A549 (cell line): ENCODE measurements around the gene ATAT1. TPM values are rescaled to one million over a fixed set of nuclear protein-coding genes. Genes with fewer than 3 reads are reported as not detected.

Experiments
- ATAC-seq, 2 experiments: fragments of 200-7000 bp in 1 of 2; fragments of >200 bp in 1 of 2; cut with Nextera tagmentation in 1 of 2; cut with Tn5 transposase in 1 of 2; 3 replicates each; pipeline versions ENCODE4 v1.8.0 to v1.9.1; 2018 to 2020; ENCODE audit warnings: mild to moderate bottlenecking in 1 of 2, moderate library complexity in 1 of 2
- CTCF ChIA-PET: fragments of 300-600 bp; sonication (Branson Sonifier 250); formaldehyde crosslinking; extraction: SDS; loops from one replicate; lab custom pipeline; 2021; ENCODE audit warnings: antibody characterized with exemption, inconsistent platforms; lab: Yijun Ruan, JAX
- POLR2A ChIA-PET: fragments of 350-600 bp; formaldehyde crosslinking; extraction: SDS; loops from one replicate; lab custom pipeline; 2021; ENCODE audit warnings: antibody characterized with exemption, inconsistent platforms; lab: Yijun Ruan, JAX
- DNase-seq, 2 experiments: peaks; one replicate each; pipeline versions ENCODE4 v3.0.0 to v3.0.0-alpha.2; 2011 to 2016; ENCODE audit warnings: low read depth in 1 of 2, low spot score in 1 of 2
- FAIRE-seq: peaks from 2 replicates; lab custom pipeline; 2011; peaks lifted over from hg19 to GRCh38; lab: Jason Lieb, UNC
- H3K27ac ChIP-seq, 2 experiments: fragments of >200 bp; sonication (Bioruptor Twin); formaldehyde crosslinking; 3 replicates each; pipeline ENCODE4 v1.5.1; 2016 to 2017
- H3K4me1 ChIP-seq: fragments of >200 bp; sonication (Bioruptor Twin); formaldehyde crosslinking; 3 replicates; pipeline ENCODE4 v1.6.1; 2016
- H3K4me2 ChIP-seq: fragments of >200 bp; sonication (Bioruptor Twin); formaldehyde crosslinking; 3 replicates; pipeline ENCODE4 v1.6.1; 2016
- H3K4me3 ChIP-seq: fragments of >200 bp; sonication (Bioruptor Twin); formaldehyde crosslinking; 3 replicates; pipeline ENCODE4 v1.5.1; 2016
- H3K9me3 ChIP-seq: fragments of >200 bp; sonication (Bioruptor Twin); formaldehyde crosslinking; 3 replicates; pipeline ENCODE4 v1.6.1; 2016
- CBX8 ChIP-seq: fragments of 200-600 bp; sonication (generic); IDR thresholded peaks from 2 replicates; pipeline ENCODE4 v1.6.1; 2016
- E2F6 ChIP-seq: IDR thresholded peaks from 2 replicates; pipeline ENCODE4 v1.6.1; 2012; ENCODE audit warnings: low read depth, borderline replicate concordance
- EHMT2 ChIP-seq: fragments of 200-600 bp; sonication (generic); IDR thresholded peaks from 2 replicates; pipeline ENCODE4 v1.6.1; 2016; ENCODE audit warnings: antibody characterized with exemption, low read depth, mild to moderate bottlenecking, moderate library complexity
- FOSL2 ChIP-seq, 2 experiments: fragments of 450-650 bp in 1 of 2; fragments of >200 bp in 1 of 2; sonication (Bioruptor Twin) in 1 of 2; formaldehyde crosslinking; IDR thresholded peaks; 2 replicates each; pipeline versions ENCODE4 v1.5.0 to v1.6.1; 2016 to 2020; ENCODE audit warnings: mild to moderate bottlenecking in 1 of 2, moderate library complexity in 1 of 2
- FOXS1 ChIP-seq: fragments of 250-450 bp; sonication (Bioruptor Pico); IDR thresholded peaks from 2 replicates; pipeline ENCODE4 v1.5.0; 2020; ENCODE audit warnings: mild to moderate bottlenecking, moderate library complexity
- HEYL ChIP-seq: fragments of 250-450 bp; sonication (Bioruptor Pico); IDR thresholded peaks from 2 replicates; pipeline ENCODE4 v1.8.0; 2021; ENCODE audit warnings: mild to moderate bottlenecking, moderate library complexity
- KDM1A ChIP-seq: fragments of 200-600 bp; sonication (generic); IDR thresholded peaks from 2 replicates; pipeline ENCODE4 v1.6.1; 2016; ENCODE audit warnings: low read depth, mild to moderate bottlenecking
- MYC ChIP-seq: IDR thresholded peaks from 2 replicates; pipeline ENCODE4 v1.6.1; 2012; ENCODE audit warnings: mild to moderate bottlenecking, inconsistent platforms, low read length, improper control_type of control experiment, borderline replicate concordance
- NFE2L2 ChIP-seq: fragments of 150-350 bp; conservative IDR thresholded peaks from 2 replicates; pipeline ENCODE4 v1.6.1; 2014; ENCODE audit warnings: low read length
- POLR2A ChIP-seq: IDR thresholded peaks from 2 replicates; pipeline ENCODE4 v1.6.1; 2012; ENCODE audit warnings: mild to moderate bottlenecking, low read length
- RAD21 ChIP-seq, 2 experiments: fragments of >200 bp in 1 of 2; sonication (Bioruptor Twin) in 1 of 2; formaldehyde crosslinking in 1 of 2; IDR thresholded peaks in 1 of 2; conservative IDR thresholded peaks in 1 of 2; 2 replicates in 1 of 2; 3 replicates in 1 of 2; pipeline ENCODE4 v1.6.1; 2012 to 2018; ENCODE audit warnings: inconsistent platforms in 1 of 2
- REST ChIP-seq: fragments of 200-600 bp; sonication (generic); IDR thresholded peaks from 2 replicates; pipeline ENCODE4 v1.6.1; 2016; ENCODE audit warnings: antibody characterized with exemption, mild to moderate bottlenecking, moderate library complexity
- SMC3 ChIP-seq: fragments of >200 bp; sonication (Bioruptor Twin); formaldehyde crosslinking; IDR thresholded peaks from 3 replicates; pipeline ENCODE4 v1.6.1; 2018; ENCODE audit warnings: inconsistent platforms
- SREBF2 ChIP-seq: fragments of 450-650 bp; IDR thresholded peaks from 2 replicates; pipeline ENCODE4 v1.6.1; 2014; ENCODE audit warnings: mild to moderate bottlenecking, moderate library complexity
- TFCP2L1 ChIP-seq: fragments of 250-450 bp; sonication (Bioruptor Pico); IDR thresholded peaks from 2 replicates; pipeline ENCODE4 v1.5.0; 2021; ENCODE audit warnings: mild to moderate bottlenecking
- ZSCAN20 ChIP-seq: fragments of 250-450 bp; sonication (Bioruptor Pico); IDR thresholded peaks from 2 replicates; pipeline ENCODE4 v1.8.0; 2022; ENCODE audit warnings: mild to moderate bottlenecking, moderate library complexity
- WGBS: methylation state at CpG from one replicate; pipeline ENCODE4 v1.1.6; 2017; ENCODE audit errors: missing lambda C conversion rate; 5-methylcytosine and 5-hydroxymethylcytosine counted together
- polyA plus RNA-seq, 4 experiments: library from polyadenylated mRNA; depleted of rRNA in 3 of 4; stranded (reverse); fragments of >200 nt; fragmentation: RNase III in 1 of 4; extraction: RNeasy Plus Mini Kit Qiagen cat#74134 plus additional on column Dnase treatment in 1 of 4; gene quantifications; 2 replicates in 3 of 4; 3 replicates in 1 of 4; pipeline ENCODE4 v1.2.3, GENCODE V29; 2011 to 2017

The ATAT1 gene
- polyA plus RNA-seq, 2 of the 4 experiments (the other 2 are of a cell fraction) = 7.4 to 8.6 TPM

- Histone ChIP-seq H3K27ac (peak overlapping the region; percentile 83 to 99), H3K9me3 (no peaks in the 10 kb centered on the region), H3K4me1 (peaks cover 54% of the 10 kb centered on the region), H3K4me2 (peak overlapping the region; percentile 79), H3K4me3 (peak overlapping the region; percentile 84)
- POLR2A ChIA-PET = interaction anchor here (1.0 to 1.6 kb wide), 3 partner anchors 25 to 39 kb away, joined by 3 to 4 read pairs (median 3); partner anchors contain the start of gene MDC1
- CTCF ChIA-PET = interaction anchor here (1.6 to 17.1 kb wide), 3 partner anchors 9 to 194 kb away, joined by 4 to 539 read pairs (median 11); partner anchors contain the start of genes DHX16, MDC1 and TUBB
- TF ChIP-seq HEYL = no peak
- no peak for TF ChIP-seq SMC3
- no peak for TF ChIP-seq NFE2L2
- TF ChIP-seq E2F6 = no peak
- no peak for TF ChIP-seq FOSL2 (IDR thresholded peaks at IDR 0.05)
- TF ChIP-seq FOSL2 (CRISPR knock-in tag; IDR thresholded peaks at IDR 0.05) = peak; percentile 75
- no peak for TF ChIP-seq ZSCAN20 (CRISPR knock-in tag)
- peak; percentile 29; the same call in 1 of the 2 replicates for TF ChIP-seq POLR2A
- no peak for TF ChIP-seq REST
- TF ChIP-seq SREBF2 = no peak
- DNase-seq = peak; percentile 41 to 55
- no peak for FAIRE-seq
- peak; percentile 31 to 44; a peak in 5 of 6 replicates for ATAC-seq
- WGBS = 23% methylated on average over 6 of the region's 11 CpGs
Measured at GRCh38 chr6:30682143-30683117, 55.8 kb downstream of the ATAT1 start.

- ATAC-seq (no peak), DNase-seq (no peak), FAIRE-seq (no peak)
- POLR2A ChIA-PET = interaction anchor here (1.6 kb wide), 1 partner anchor 34 kb away, joined by 4 read pairs; the partner anchor contains the start of gene MDC1
- TF ChIP-seq SMC3 (no peak), FOXS1 (no peak), TFCP2L1 (CRISPR knock-in tag) (no peak), EHMT2 (no peak), KDM1A (no peak), MYC (no peak), RAD21 (conservative IDR thresholded peaks at IDR 0.05 in 1 of 2, IDR thresholded peaks at IDR 0.05 in 1 of 2) (no peak), CBX8 (no peak), FOSL2 (IDR thresholded peaks at IDR 0.05) (no peak), FOSL2 (CRISPR knock-in tag; IDR thresholded peaks at IDR 0.05) (no peak)
- Histone ChIP-seq H3K27ac (peak overlapping the region; percentile 83 to 99), H3K4me2 (peak overlapping the region; percentile 79), H3K4me3 (peak overlapping the region; percentile 84), H3K4me1 (peaks cover 60% of the 10 kb centered on the region), H3K9me3 (no peaks in the 10 kb centered on the region)
- WGBS = 16% methylated on average over 7 of the region's 7 CpGs
- CTCF ChIA-PET = interaction anchor here (2.8 to 17.1 kb wide), 2 partner anchors 10 to 43 kb away, joined by 11 to 539 read pairs; partner anchors contain the start of genes DHX16, MDC1 and TUBB
Measured at GRCh38 chr6:30683183-30683979, 56.7 kb downstream of the ATAT1 start.
